Gastrocnemius medialis (tissue), 4 donors: Measurements from ENCODE around the gene EHD4. TPM values are rescaled to one million over a fixed set of nuclear protein-coding genes. Genes with fewer than 3 reads are reported as not detected.

Experiments
- ATAC-seq, 2 donors: fragments of 150-250 bp; one replicate each; pipeline ENCODE4 v1.9.1; 2016
- DNase-seq, 2 donors: peaks; one replicate each; pipeline ENCODE4 v3.0.0-alpha.2; 2019
- H3K27ac ChIP-seq, 4 donors: fragments of 200-600 bp; sonication (generic); 1 replicate in 1 of 4; 2 replicates in 3 of 4; pipeline ENCODE4 v1.5.1; 2016 to 2018; ENCODE audit warnings: mild to moderate bottlenecking in 2 of 4, moderate library complexity in 1 of 4
- H3K27me3 ChIP-seq, 3 donors: fragments of 200-600 bp; sonication (generic) in 2 of 3; 1 replicate in 1 of 3; 2 replicates in 2 of 3; pipeline versions ENCODE4 v1.5.1 to v1.6.0; 2016 to 2019; ENCODE audit warnings: mild to moderate bottlenecking in 1 of 3, moderate library complexity in 1 of 3
- H3K36me3 ChIP-seq, 2 donors: fragments of 200-600 bp; sonication (generic) in 1 of 2; one replicate each; pipeline ENCODE4 v1.5.1; 2017 to 2018
- H3K4me1 ChIP-seq, 2 donors: fragments of 200-600 bp; sonication (generic) in 1 of 2; one replicate each; pipeline ENCODE4 v1.5.1; 2016 to 2017; ENCODE audit warnings: mild to moderate bottlenecking in 2 of 2
- H3K4me3 ChIP-seq, 4 donors: fragments of 200-600 bp; sonication (generic) in 3 of 4; 1 replicate in 1 of 4; 2 replicates in 3 of 4; pipeline ENCODE4 v1.5.1; 2016 to 2019; ENCODE audit warnings: mild to moderate bottlenecking in 2 of 4
- H3K9me3 ChIP-seq, 3 donors: fragments of 200-600 bp; sonication (generic) in 2 of 3; 1 replicate in 1 of 3; 2 replicates in 2 of 3; pipeline ENCODE4 v1.5.1; 2016 to 2019
- CTCF ChIP-seq, 5 experiments: fragments of 450-650 bp in 3 of 5; fragments of 200-600 bp in 2 of 5; sonication (generic) in 2 of 5; IDR thresholded peaks in 4 of 5; conservative IDR thresholded peaks in 1 of 5; 1 replicate in 4 of 5; 2 replicates in 1 of 5; pipeline ENCODE4 v1.5.1; 2016 to 2019; ENCODE audit warnings: antibody characterized with exemption in 5 of 5, mild to moderate bottlenecking in 3 of 5, moderate library complexity in 3 of 5
- POLR2A ChIP-seq, 2 donors: fragments of 450-650 bp; IDR thresholded peaks; one replicate each; pipeline ENCODE4 v1.6.1; 2017; ENCODE audit warnings: antibody characterized with exemption in 2 of 2, mild to moderate bottlenecking in 2 of 2, moderate library complexity in 2 of 2
- in situ Hi-C, 4 donors: fragments of 200-750 bp; cut with MboI; loops; one replicate each; pipeline versions ENCODE4 v1.15.0 to v1.8.0; 2017; ENCODE audit warnings: low sequenced_read_pairs in 4 of 4
- intact Hi-C: fragments of 100-400 bp; cut with DNase I; formaldehyde crosslinking; loops from one replicate; pipeline ENCODE4 v1.15.1; 2023; ENCODE audit warnings: low total_unique reads
- total RNA-seq, 4 donors: library from RNA; depleted of rRNA; stranded (reverse); fragments of >200 nt; gene quantifications; one replicate each; pipeline versions ENCODE4 v1.1.0 to v1.2.3, GENCODE V29; 2016

EHD4 gene
- total RNA-seq, 4 donors from 2014 or later = 3.8 to 7.1 (median 4.3) TPM

- Histone ChIP-seq H3K27me3 (no peaks in the 10 kb centered on the region), H3K4me1 (peaks cover 44 to 64% of the 10 kb centered on the region in 2 donors), H3K9me3 (no peaks in the 10 kb centered on the region), H3K27ac (peak overlapping the region in 3 of 4 donors; percentile 84 to 87 (median 86)), H3K4me3 (no peak overlapping the region), H3K36me3 (no peaks in the 10 kb centered on the region)
- in situ Hi-C loops = no loop called here
- intact Hi-C loops = no loop called here
- ATAC-seq (no peak), DNase-seq (no peak)
- TF ChIP-seq POLR2A (IDR thresholded peaks at IDR 0.05) (no peak), CTCF (IDR thresholded peaks at IDR 0.05 in 4 of 5, conservative IDR thresholded peaks at IDR 0.05 in 1 of 5) (no peak)
These were observed 50.7 kb downstream of the EHD4 start for GRCh38 chr15:41921639-41922038.

DNA sequence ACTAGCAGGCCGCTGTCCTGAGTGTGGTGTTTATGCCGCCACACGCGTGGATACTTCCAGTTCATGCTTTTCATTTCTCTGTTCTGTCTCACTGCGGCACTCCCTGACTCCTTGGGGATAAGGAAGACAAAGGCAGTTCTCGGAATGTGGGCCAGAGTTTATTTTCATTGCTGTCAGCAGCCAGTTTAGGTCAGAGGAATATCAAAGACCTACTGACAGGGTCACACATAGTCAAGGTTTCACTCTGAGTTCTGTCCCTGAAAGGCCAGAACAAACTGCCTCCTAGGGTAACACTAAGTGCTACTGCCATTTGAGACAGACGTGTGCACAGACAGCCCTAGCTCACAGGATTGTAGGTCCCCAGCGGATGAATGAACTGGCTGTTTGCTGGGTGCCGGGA lies 51.2 kb downstream of the EHD4 start:
- no peak overlapping the region for H3K4me3 ChIP-seq
- H3K27me3 ChIP-seq = no peaks in the 10 kb centered on the region
- H3K36me3 ChIP-seq = no peaks in the 10 kb centered on the region
- no peaks in the 10 kb centered on the region for H3K9me3 ChIP-seq
- intact Hi-C loops = no loop called here
- DNase-seq (no peak), ATAC-seq (no peak)
- TF ChIP-seq POLR2A (IDR thresholded peaks at IDR 0.05) = no peak
- peaks cover 44 to 64% of the 10 kb centered on the region in 2 donors for H3K4me1 ChIP-seq
- in situ Hi-C loops = no loop called here
- peak overlapping the region in 3 of 4 donors; percentile 84 to 87 (median 86) for H3K27ac ChIP-seq

GRCh38 chr15:41919954-41920538 lies 52.3 kb downstream of the EHD4 start:
- no peaks in the 10 kb centered on the region for H3K36me3 ChIP-seq
- intact Hi-C loops = loop anchor here (2.0 to 5.0 kb wide), 2 partner anchors 52 to 233 kb away; partner anchors contain the start of gene EHD4
- no peak for DNase-seq

DNA sequence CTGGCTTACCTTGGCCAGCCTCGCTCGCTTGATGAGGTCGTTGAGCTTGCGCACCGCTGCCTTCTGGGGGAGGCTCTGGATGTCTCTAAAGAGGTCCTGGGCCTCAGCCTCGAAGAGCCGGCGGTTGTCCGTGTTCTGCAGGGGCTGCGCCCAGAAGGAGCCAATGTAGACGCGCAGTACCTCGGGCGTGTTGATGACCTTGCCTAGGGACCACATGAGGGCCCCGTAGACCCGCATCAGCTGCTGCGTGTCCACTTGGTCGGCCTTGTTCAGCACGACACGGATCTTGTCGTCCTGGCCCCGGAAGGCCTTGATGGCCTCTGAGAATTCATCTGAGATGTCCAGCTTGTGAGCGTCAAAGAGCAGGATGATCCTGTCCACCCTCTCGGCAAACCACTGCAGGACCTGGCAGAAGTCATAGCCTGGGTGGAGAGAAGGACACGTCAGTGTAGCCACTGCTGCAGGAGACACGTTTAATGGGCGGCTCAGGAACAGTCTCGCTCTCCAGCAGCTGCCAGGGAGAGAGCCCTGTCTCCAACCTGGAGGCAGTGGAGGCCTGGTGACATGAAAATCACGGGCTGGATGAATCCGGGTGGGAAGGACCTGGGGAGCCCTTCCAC lies 53.0 kb downstream of the EHD4 start:
- H3K9me3 ChIP-seq = no peaks in the 10 kb centered on the region
- peaks cover 57 to 72% of the 10 kb centered on the region in 2 donors for H3K4me1 ChIP-seq
- no peak overlapping the region for H3K4me3 ChIP-seq
- H3K36me3 ChIP-seq = no peaks in the 10 kb centered on the region
- H3K27ac ChIP-seq = peak overlapping the region; percentile 84 to 87 (median 86)
- ATAC-seq (no peak), DNase-seq (no peak)
- intact Hi-C loops = loop anchor here (2.0 to 5.0 kb wide), 2 partner anchors 53 to 233 kb away; partner anchors contain the start of gene EHD4
- TF ChIP-seq CTCF (IDR thresholded peaks at IDR 0.05 in 4 of 5, conservative IDR thresholded peaks at IDR 0.05 in 1 of 5) = no peak
- TF ChIP-seq POLR2A (IDR thresholded peaks at IDR 0.05) = no peak
- in situ Hi-C loops = loop anchor here in 1 of 4 donors (5.0 kb wide), 1 partner anchor 53 kb away; the partner anchor contains the start of gene EHD4
- H3K27me3 ChIP-seq = no peaks in the 10 kb centered on the region

More at GRCh38 chr15:41919954-41920538, 52.3 kb downstream of the EHD4 start:
- ATAC-seq = peak in 1 of 2 donors; percentile 12
- Histone ChIP-seq H3K27ac (peak overlapping the region; percentile 84 to 87 (median 86)), H3K27me3 (no peaks in the 10 kb centered on the region), H3K9me3 (no peaks in the 10 kb centered on the region), H3K4me1 (peaks cover 51 to 65% of the 10 kb centered on the region in 2 donors), H3K4me3 (no peak overlapping the region)
- in situ Hi-C loops = loop anchor here in 1 of 4 donors (5.0 kb wide), 1 partner anchor 52 kb away; the partner anchor contains the start of gene EHD4
- TF ChIP-seq POLR2A (IDR thresholded peaks at IDR 0.05) = no peak
- no peak for TF ChIP-seq CTCF (IDR thresholded peaks at IDR 0.05 in 4 of 5, conservative IDR thresholded peaks at IDR 0.05 in 1 of 5)

DNA sequence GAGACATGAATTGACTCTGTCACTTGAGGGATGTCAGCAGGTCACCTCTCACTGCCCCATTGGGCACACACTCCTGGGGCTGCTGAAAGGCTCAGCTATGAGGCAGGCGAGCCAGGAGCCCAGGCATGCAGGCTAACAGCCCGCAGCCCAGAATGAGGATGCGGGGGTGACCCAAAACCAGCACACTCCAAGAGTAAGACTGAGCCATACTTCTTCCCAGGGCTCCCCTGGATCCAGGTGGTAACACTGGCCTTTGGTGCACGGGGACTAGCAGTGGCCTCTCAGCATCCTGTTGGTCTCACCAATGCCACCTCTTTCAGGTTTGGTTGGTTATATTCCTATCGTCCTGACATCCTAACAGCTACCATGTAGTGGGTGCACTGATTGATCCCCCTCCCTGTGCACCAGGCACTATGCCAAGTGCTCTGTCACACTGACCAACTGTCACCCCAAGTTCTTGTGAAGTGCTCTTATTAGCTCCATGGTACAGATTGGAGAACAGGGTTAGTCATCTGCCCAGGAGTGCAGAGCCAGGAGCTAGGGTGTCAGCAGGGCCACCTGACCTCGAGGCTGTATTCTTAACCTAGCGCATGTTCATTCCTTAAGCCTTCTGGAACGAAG lies 53.7 kb downstream of the EHD4 start:
- Histone ChIP-seq H3K9me3 (no peaks in the 10 kb centered on the region), H3K27ac (peak overlapping the region; percentile 84 to 87 (median 86)), H3K36me3 (no peaks in the 10 kb centered on the region), H3K4me1 (peaks cover 62 to 74% of the 10 kb centered on the region in 2 donors), H3K27me3 (no peaks in the 10 kb centered on the region), H3K4me3 (no peak overlapping the region)
- intact Hi-C loops = loop anchor here (2.0 to 5.0 kb wide), 2 partner anchors 54 to 234 kb away; partner anchors contain the start of gene EHD4
- TF ChIP-seq CTCF (IDR thresholded peaks at IDR 0.05 in 4 of 5, conservative IDR thresholded peaks at IDR 0.05 in 1 of 5) (no peak), POLR2A (IDR thresholded peaks at IDR 0.05) (no peak)
- ATAC-seq (no peak), DNase-seq (no peak)
- in situ Hi-C loops = loop anchor here in 1 of 4 donors (5.0 kb wide), 1 partner anchor 54 kb away; the partner anchor contains the start of gene EHD4
